Measurements from ENCODE around the gene DCK.
"Not testable (repeated sequence)": the region's sequence is repeated elsewhere in the genome, so short reads cannot be mapped to it uniquely, and the experiment has no call there.

DCK gene

DNA sequence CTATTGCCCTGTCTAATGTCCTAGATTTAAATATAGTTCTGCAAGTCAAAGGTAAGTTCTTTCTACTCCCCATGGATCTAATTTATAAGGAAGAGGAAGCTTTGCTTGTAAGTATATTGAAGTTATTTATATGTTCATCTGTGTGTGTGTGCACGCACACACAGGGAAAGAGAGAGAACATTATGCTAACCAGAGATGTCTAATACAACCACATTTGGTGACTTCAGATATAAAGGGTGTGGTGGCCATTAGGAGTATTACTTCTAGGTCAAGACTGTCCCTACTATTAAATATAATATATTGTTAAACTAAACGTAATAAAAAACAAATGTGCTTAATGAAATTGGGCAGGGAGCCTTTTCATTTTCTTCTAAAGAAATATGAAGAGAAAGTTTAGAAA is 4.1 kb downstream of the DCK start:
- no peak for TF ChIP-seq CTCF (IDR thresholded peaks at IDR 0.05)
- Histone ChIP-seq H3K27me3 (no peaks in the 10 kb centered on the region), H3K4me1 (ENCODE audit: control insufficient read depth in 1 of 2, insufficient read depth in 1 of 2, low read depth in 1 of 2, low read length in 1 of 2) (peaks cover 39 to 42% of the 10 kb centered on the region in 2 experiments), H3K36me3 (peaks cover 9% of the 10 kb centered on the region), H3K27ac (peak overlapping the region; percentile 23), H3K4me3 (ENCODE audit: low read depth in 1 of 2, low read length in 1 of 2) (no peak overlapping the region), H3K9me3 (no peaks in the 10 kb centered on the region)

DNA sequence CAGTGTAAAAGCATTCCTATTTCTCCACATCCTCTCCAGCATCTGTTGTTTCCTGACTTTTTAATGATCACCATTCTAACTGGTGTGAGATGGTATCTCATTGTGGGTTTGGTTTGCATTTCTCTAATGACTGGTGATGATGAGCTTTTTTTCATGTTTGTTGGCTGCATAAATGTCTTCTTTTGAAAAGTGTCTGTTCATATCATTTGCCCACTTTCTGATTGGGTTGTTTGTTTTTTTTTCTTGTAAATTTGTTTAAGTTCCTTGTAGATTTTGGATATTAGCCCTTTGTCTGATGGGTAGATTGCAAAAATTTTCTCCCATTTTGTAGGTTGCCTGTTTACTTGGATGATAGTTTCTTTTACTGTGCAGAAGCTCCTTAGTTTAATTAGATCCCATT is 6.2 kb downstream of the DCK start:
- not testable (repeated sequence) for H3K9me3 ChIP-seq; H3K36me3 ChIP-seq; H3K27ac ChIP-seq; H3K27me3 ChIP-seq; H3K4me3 ChIP-seq (ENCODE audit: low read depth in 1 of 2, low read length in 1 of 2)
- H3K4me1 ChIP-seq (ENCODE audit: control insufficient read depth in 1 of 2, insufficient read depth in 1 of 2, low read depth in 1 of 2, low read length in 1 of 2) = peaks cover 24 to 25% of the 10 kb centered on the region in 2 experiments

- H3K27me3 ChIP-seq; H3K4me3 ChIP-seq (ENCODE audit: low read depth in 1 of 2, low read length in 1 of 2); H3K9me3 ChIP-seq; H3K36me3 ChIP-seq; H3K4me1 ChIP-seq (ENCODE audit: control insufficient read depth in 1 of 2, insufficient read depth in 1 of 2, low read depth in 1 of 2, low read length in 1 of 2); H3K27ac ChIP-seq: not testable (repeated sequence)
Measured at GRCh38 chr4:71001363-71001762, 7.9 kb downstream of the DCK start.

DNA sequence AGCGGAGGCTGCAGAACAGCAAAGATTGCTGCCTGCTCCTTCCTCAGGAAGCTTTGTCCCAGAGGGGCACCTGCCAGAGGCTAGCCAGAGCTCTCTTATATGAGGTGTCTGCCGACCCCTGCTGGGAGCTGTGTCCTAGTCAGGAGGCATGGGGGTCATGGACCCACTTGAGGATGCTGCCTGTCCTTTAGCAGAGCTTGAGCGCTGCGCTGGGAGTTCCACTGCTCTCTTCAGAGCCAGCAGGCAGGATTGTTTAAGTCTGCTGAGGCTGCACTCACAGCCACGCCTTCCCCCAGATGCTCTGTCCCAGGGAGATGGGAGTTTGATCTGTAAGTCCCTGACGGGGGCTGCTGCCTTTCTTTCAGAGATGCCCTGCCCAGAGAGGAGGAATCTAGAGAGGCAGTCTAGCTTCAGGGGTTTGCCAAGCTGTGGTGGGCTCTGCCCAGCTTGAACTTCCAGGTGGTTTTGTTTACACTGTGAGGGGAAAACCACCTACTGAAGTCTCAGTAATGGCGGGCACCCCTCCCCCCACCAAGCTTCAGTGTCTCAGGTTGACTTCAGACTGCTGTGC is 10.9 kb downstream of the DCK start:
- no peaks in the 10 kb centered on the region for H3K27me3 ChIP-seq
- H3K27ac ChIP-seq = no peak overlapping the region
- H3K4me3 ChIP-seq (ENCODE audit: low read depth in 1 of 2, low read length in 1 of 2) = no peak overlapping the region
- no peaks in the 10 kb centered on the region for H3K4me1 ChIP-seq (ENCODE audit: control insufficient read depth in 1 of 2, insufficient read depth in 1 of 2, low read depth in 1 of 2, low read length in 1 of 2)
- peaks cover under 1% of the 10 kb centered on the region for H3K36me3 ChIP-seq
- no peaks in the 10 kb centered on the region for H3K9me3 ChIP-seq
- no peak for TF ChIP-seq CTCF (IDR thresholded peaks at IDR 0.05)

- not testable (repeated sequence) for H3K4me3 ChIP-seq (ENCODE audit: low read depth in 1 of 2, low read length in 1 of 2); H3K9me3 ChIP-seq; H3K4me1 ChIP-seq (ENCODE audit: control insufficient read depth in 1 of 2, insufficient read depth in 1 of 2, low read depth in 1 of 2, low read length in 1 of 2); H3K27ac ChIP-seq; H3K36me3 ChIP-seq; H3K27me3 ChIP-seq
Measured at GRCh38 chr4:71005025-71005424, 11.6 kb downstream of the DCK start.

GRCh38 chr4:71006203-71006907 is 12.9 kb downstream of the DCK start:
- no peak overlapping the region for H3K4me3 ChIP-seq (ENCODE audit: low read depth in 1 of 2, low read length in 1 of 2)

More at GRCh38 chr4:71006203-71006907, 12.9 kb downstream of the DCK start:
- peak overlapping the region; percentile 43 for H3K27ac ChIP-seq
- no peaks in the 10 kb centered on the region for H3K9me3 ChIP-seq
- no peaks in the 10 kb centered on the region for H3K36me3 ChIP-seq
- no peaks in the 10 kb centered on the region for H3K27me3 ChIP-seq
- no peaks in the 10 kb centered on the region for H3K4me1 ChIP-seq (ENCODE audit: control insufficient read depth in 1 of 2, insufficient read depth in 1 of 2, low read depth in 1 of 2, low read length in 1 of 2)
- no peak for TF ChIP-seq CTCF (IDR thresholded peaks at IDR 0.05)
